ENCODE measurements around the gene ADPGK. TPM values are rescaled to one million over a fixed set of nuclear protein-coding genes. Genes with fewer than 3 reads are reported as not detected.
A peak's percentile ranks its signal among the peaks of the same experiment; 100 is the strongest.

ADPGK gene
- total and polyA plus RNA-seq, 5 experiments from 2014 or later = 70.7 to 110 (median 74.7) TPM

DNA sequence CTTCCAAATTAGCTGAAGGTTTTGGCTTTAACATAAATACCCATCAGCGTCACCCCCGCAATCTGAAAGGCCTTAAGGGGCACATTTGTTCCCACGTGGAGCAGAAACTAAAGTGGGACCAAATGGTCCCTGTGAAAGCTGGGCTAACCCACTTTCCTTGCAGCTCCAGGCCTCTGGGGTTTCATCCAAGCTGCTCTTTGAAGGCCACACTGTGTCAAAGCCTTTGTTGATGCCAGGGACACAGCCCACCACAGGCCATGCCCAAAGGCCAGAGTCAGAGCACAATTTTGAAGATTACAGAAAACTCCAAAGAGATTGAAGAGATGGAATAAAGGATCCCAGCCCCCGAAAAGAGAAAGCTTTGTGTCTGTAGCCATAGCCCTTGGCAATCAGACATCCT is 2.7 kb upstream of the ADPGK start:
- peaks cover 11 to 37% (median 27%) of the 10 kb centered on the region in 4 donors for H3K4me1 Mint-ChIP-seq
- POLR2A ChIA-PET = no interaction called here
- H3K36me3 Mint-ChIP-seq = peaks cover 0 to 5% (median 4%) of the 10 kb centered on the region in 3 donors
- DNase-seq (no peak), ATAC-seq (no peak)
- peak overlapping the region in 2 of 10 donors; percentile 58 to 65 for H3K27ac Mint-ChIP-seq
- no peak overlapping the region for H3K4me3 Mint-ChIP-seq
- no peaks in the 10 kb centered on the region for H3K9me3 Mint-ChIP-seq
- H3K27me3 Mint-ChIP-seq = no peaks in the 10 kb centered on the region

DNA sequence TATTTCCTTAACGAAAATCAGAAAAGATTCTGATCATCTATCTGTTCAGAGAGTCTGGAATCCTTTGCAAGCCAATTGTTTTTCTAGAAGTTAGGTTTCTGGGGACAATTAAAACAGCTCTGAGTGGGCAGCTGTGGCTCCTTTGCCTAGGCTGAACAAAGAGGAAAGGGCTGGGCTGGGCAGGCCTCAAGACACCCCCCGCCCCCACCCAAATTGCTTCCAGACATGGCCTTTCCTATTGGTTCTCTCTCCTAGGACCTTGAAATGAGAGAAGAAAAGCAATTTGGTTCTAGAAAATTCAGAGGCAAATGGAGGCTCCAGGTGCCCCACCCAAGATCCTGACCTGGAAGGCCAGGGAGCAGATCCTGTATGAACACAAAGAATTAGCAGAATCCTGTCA is 2.3 kb upstream of the ADPGK start:
- H3K4me3 Mint-ChIP-seq = no peak overlapping the region
- ATAC-seq (no peak), DNase-seq (no peak)
- H3K27ac Mint-ChIP-seq = peak overlapping the region in 6 of 10 donors; percentile 92 to 99 (median 98)
- H3K4me1 Mint-ChIP-seq = peaks cover 15 to 41% (median 31%) of the 10 kb centered on the region in 4 donors
- peaks cover 0 to 6% (median 5%) of the 10 kb centered on the region in 3 donors for H3K36me3 Mint-ChIP-seq
- no peaks in the 10 kb centered on the region for H3K27me3 Mint-ChIP-seq
- no peaks in the 10 kb centered on the region for H3K9me3 Mint-ChIP-seq
- POLR2A ChIA-PET = no interaction called here

DNA sequence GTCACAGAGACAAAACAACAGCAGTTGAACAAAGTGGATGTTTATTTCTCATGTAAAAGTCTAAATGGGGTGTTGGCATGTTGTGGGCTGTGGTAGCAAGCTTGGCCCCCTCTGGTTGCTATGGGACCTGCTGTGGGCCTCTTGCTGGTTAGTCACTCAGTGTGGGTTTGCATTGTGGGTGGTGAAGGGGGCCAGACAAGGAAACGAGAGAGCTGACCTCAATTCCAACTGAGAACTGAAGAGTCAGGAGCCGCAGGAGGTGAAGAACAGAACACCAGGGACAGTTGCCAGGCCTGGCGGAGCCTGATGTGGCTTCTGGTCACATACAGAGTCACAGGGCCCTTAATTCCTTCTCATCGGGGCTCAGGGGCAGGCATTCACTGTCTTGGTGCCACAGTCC is 1.9 kb upstream of the ADPGK start:
- Mint-ChIP-seq H3K27me3 (no peaks in the 10 kb centered on the region), H3K9me3 (no peaks in the 10 kb centered on the region), H3K4me3 (peak overlapping the region in 3 of 10 donors; percentile 19 to 98 (median 73)), H3K27ac (peak overlapping the region; percentile 74 to 99 (median 98)), H3K4me1 (peaks cover 17 to 45% (median 35%) of the 10 kb centered on the region in 4 donors), H3K36me3 (peaks cover 0 to 6% (median 5%) of the 10 kb centered on the region in 3 donors)
- no peak for ATAC-seq
- DNase-seq = peak in 1 of 10 donors; percentile 32
- POLR2A ChIA-PET = no interaction called here

DNA sequence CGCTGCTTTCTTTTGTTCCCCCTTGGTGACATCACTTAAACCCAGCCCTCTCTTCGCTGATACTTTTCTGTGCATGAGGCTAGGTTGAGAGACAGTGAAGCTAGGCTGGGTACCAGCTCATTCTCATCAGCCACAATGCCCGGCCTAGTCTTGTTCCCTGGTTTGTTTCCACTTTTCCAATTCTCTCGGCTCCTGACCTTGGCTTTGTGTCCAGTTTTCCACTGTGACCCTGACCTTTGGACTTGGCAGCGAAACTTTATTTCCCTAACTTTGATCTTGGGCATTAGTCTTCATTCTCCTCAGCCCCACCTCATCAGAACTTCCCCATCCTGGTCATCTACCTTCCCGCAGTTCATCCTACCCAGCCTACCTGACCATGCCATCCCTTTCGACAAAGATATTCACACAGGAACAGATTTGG is 908 bp upstream of the ADPGK start:
- H3K4me1 Mint-ChIP-seq = peaks cover 25 to 54% (median 45%) of the 10 kb centered on the region in 4 donors
- peak overlapping the region; percentile 92 to 99 (median 99) for H3K27ac Mint-ChIP-seq
- peak; percentile 32 to 43 for ATAC-seq

DNA sequence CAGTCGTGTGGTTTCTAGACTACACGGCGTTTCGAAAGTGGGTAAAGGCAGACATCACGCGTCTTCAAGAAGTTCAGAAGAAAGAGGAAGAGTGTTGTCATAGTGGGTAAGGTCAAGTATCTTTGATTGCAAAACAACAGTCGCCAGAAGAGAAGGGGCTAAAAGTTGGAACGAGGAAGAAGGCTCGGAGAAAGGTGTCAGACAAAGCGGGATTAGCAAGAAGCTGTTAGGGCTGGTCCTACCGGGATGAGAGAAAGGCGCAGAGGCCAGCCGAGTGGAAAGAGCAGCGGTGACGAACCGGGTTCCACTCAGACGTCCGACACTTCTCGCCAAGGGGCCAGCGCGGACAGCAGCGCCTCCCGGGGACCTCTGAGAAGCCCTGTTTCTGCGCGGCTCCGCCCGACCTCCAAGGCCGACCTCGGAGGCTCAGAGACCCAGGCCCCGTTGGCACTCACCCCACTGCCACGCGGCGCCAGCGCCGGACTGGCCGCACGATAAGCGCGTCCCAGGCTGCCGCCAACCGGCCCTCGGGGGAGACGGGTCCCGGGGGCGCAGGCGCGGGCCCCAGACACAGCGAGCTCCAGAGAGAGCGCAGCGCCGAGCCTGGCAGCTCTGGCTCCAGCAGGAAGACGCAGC is 436 bp downstream of the ADPGK start:
- POLR2A ChIA-PET = interaction anchor here (0.6 to 1.0 kb wide), 11 partner anchors 11 to 890 kb away, joined by 3 to 8 read pairs (median 3); partner anchors contain the start of gene HEXA
- Mint-ChIP-seq H3K4me1 (peaks cover 27 to 64% (median 56%) of the 10 kb centered on the region in 4 donors), H3K27ac (peak overlapping the region; percentile 92 to 99 (median 98)), H3K4me3 (peak overlapping the region; percentile 88 to 98 (median 96)), H3K36me3 (peaks cover 9 to 26% (median 17%) of the 10 kb centered on the region in 3 donors), H3K9me3 (no peaks in the 10 kb centered on the region), H3K27me3 (no peaks in the 10 kb centered on the region)
- DNase-seq = peak in 6 of 10 donors; percentile 20 to 62 (median 30)
- peak; percentile 24 to 26 for ATAC-seq

More for the DNA sequence above, 908 bp upstream of the ADPGK start:
- POLR2A ChIA-PET = interaction anchor here (0.5 to 1.0 kb wide), 4 partner anchors 9 to 295 kb away, joined by 3 to 8 read pairs (median 4); partner anchors contain the start of genes BBS4 and HIGD2B
- peaks cover 6 to 16% (median 11%) of the 10 kb centered on the region in 3 donors for H3K36me3 Mint-ChIP-seq
- H3K4me3 Mint-ChIP-seq = peak overlapping the region; percentile 88 to 98 (median 96)
- H3K27me3 Mint-ChIP-seq = no peaks in the 10 kb centered on the region
- DNase-seq = no peak
- H3K9me3 Mint-ChIP-seq = no peaks in the 10 kb centered on the region

DNA sequence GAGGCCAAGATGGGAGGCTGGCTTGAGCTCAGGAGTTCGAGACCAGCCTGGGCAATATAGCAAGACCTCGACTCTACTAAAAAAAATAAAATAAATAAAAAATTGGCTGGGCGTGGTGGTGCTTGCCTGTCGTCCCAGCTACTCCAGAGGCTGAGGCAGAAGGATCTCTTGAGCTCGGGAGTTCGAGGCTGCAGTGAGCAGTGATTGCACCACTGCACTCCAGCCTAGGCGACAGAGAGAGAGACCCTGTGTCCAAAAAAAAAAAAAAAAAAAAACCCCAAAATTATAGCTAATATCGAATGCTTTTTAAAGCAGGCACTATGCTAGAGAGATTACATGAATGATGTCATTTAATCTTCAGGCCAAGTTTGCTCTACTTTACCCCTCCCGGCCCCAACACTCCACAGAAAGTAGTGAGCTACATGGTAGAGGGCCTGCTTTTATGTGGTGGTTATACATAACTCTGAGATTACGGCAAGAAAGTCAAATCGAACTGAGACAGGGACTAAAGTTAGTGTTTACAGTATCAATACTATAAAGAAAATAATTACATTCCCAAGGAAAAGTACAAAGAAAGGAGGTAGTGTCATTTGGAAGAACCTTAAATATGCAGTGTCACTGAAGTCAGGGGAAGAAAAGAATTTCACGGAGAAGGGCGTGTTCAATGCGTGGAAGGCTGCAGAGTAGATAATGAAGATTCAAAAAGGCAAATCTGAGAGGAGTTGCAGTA is 1.1 kb downstream of the ADPGK start:
- H3K36me3 Mint-ChIP-seq = peaks cover 12 to 31% (median 17%) of the 10 kb centered on the region in 3 donors
- POLR2A ChIA-PET = interaction anchor here (0.6 to 1.0 kb wide), 7 partner anchors 15 to 890 kb away, joined by 3 to 8 read pairs (median 3); no protein-coding TSS in a partner anchor
- H3K4me1 Mint-ChIP-seq = peaks cover 27 to 67% (median 59%) of the 10 kb centered on the region in 4 donors
- no peak for ATAC-seq
- peak overlapping the region; percentile 92 to 99 (median 97) for H3K27ac Mint-ChIP-seq
- H3K27me3 Mint-ChIP-seq = no peaks in the 10 kb centered on the region
- H3K4me3 Mint-ChIP-seq = peak overlapping the region; percentile 88 to 98 (median 96)
- H3K9me3 Mint-ChIP-seq = no peaks in the 10 kb centered on the region
- DNase-seq = no peak

DNA sequence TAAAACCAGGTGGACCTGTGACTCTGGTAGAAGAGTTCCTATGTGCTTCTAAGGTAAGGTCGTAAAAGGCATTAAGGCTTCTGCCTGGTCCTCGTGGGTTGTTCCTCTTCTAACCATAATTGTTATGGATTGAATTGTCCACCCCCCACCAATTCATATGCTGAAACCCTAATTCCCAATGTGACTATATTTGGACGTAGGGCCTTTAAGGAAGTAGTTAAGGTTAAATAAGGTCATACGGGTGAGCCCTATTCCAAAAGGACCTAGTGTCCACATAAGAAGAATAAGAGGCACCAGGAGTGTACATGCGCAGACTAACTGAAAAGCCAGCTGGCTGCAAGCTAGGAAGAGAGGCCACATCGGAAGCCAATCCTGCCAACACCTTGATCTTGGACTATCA is 1.9 kb downstream of the ADPGK start:
- DNase-seq (no peak), ATAC-seq (no peak)
- POLR2A ChIA-PET = interaction anchor here (0.7 kb wide), 1 partner anchor 23 kb away, joined by 4 read pairs; no protein-coding TSS in a partner anchor
- Mint-ChIP-seq H3K36me3 (peaks cover 13 to 34% (median 17%) of the 10 kb centered on the region in 3 donors), H3K4me3 (peak overlapping the region; percentile 43 to 98 (median 69)), H3K27me3 (no peaks in the 10 kb centered on the region), H3K4me1 (peaks cover 27 to 73% (median 63%) of the 10 kb centered on the region in 4 donors), H3K27ac (peak overlapping the region in 8 of 10 donors; percentile 3 to 56 (median 24)), H3K9me3 (no peaks in the 10 kb centered on the region)

DNA sequence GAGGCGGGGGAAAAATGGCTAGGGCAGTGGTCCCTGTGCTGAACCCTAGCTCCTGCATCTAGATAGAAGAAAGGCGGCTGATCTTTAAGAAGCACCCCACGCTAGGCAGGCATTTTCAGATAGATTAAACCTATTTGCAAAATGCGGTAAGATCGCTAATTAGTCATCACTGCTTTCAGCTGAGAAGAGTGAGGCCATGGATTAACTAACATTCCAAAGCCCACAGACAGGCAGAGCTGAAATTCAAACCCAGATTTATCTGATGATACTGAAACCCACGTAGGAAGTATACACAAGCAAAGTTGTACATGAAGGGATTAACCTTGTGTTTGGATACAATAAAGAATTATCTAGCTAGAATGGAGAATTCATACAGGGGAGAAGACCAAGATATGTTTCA is 4.8 kb downstream of the ADPGK start:
- no peaks in the 10 kb centered on the region for H3K27me3 Mint-ChIP-seq

DNA sequence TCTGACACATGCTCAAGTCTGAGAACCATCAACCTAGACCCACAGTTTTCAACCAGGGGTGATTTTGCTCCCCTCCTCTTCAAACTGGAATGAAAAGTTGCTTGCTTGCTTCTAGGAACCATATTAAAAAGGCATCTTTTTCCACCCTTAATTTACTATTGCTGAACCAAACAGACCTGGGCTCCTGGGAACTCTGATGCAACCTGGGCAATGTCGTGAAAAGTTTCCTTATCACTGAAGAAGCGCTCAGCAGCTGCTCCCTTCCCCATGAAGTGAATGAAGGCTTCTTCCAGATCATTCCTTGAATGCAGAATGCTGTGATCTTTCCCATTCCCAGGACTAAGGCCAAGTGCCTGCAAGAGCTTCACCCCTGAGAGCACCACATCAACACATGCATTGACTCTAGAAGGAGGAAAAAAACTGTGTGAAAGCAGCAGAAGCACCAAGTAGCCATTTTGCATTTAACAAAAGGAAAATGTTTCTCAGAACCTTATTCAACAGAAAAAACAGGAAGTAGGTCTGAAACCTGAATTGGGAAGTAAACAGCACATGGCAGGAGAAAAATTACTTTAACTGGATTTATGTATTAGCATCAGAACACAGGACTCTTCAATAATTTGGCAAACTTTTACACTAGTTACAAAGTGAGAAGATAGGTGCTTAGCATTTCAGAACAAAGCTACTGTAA is 8.7 kb downstream of the ADPGK start:
- H3K27ac Mint-ChIP-seq = peak overlapping the region in 6 of 10 donors; percentile 5 to 76 (median 50)
- H3K9me3 Mint-ChIP-seq = no peaks in the 10 kb centered on the region
- peaks cover 18 to 79% (median 31%) of the 10 kb centered on the region in 3 donors for H3K36me3 Mint-ChIP-seq
- H3K4me3 Mint-ChIP-seq = peak overlapping the region in 1 of 10 donors; percentile 25
- H3K27me3 Mint-ChIP-seq = no peaks in the 10 kb centered on the region
- DNase-seq (no peak), ATAC-seq (no peak)
- H3K4me1 Mint-ChIP-seq = peaks cover 12 to 53% (median 43%) of the 10 kb centered on the region in 4 donors
- POLR2A ChIA-PET = no interaction called here

More for the DNA sequence above, 4.8 kb downstream of the ADPGK start:
- no peak for DNase-seq
- Mint-ChIP-seq H3K4me3 (peak overlapping the region in 2 of 10 donors; percentile 28 to 42), H3K4me1 (peaks cover 23 to 79% (median 63%) of the 10 kb centered on the region in 4 donors), H3K9me3 (no peaks in the 10 kb centered on the region), H3K27ac (peak overlapping the region in 1 of 10 donors; percentile 22), H3K36me3 (peaks cover 17 to 59% (median 18%) of the 10 kb centered on the region in 3 donors)
- no peak for ATAC-seq
- POLR2A ChIA-PET = interaction anchor here (0.7 kb wide), 1 partner anchor 318 kb away, joined by 3 read pairs; no protein-coding TSS in a partner anchor

DNA sequence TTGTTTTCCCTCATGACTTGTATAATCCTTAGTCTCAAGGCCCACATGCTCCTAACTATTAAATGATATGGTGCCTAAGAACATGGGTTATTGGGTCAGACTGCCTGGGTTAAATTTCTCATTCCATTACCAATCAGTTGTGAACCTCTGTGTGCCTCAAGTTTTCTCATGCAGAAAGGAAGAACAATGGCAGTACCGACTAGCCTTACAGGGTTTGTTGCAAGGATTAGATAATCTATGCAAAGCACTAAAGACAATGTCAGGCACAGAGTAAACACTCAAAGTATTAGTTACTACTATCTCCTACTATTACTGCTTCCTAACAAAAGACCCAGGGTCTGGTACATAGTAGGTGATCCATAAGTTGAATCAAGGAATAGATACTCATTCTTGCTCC is 12.2 kb downstream of the ADPGK start:
- Mint-ChIP-seq H3K9me3 (peaks cover 0 to 20% (median 14%) of the 10 kb centered on the region in 9 donors), H3K36me3 (peaks cover 24 to 90% (median 55%) of the 10 kb centered on the region in 3 donors), H3K4me3 (no peak overlapping the region), H3K27me3 (no peaks in the 10 kb centered on the region), H3K4me1 (peaks cover 9 to 27% (median 21%) of the 10 kb centered on the region in 4 donors), H3K27ac (peak overlapping the region in 1 of 10 donors; percentile 59)
- no peak for DNase-seq
- POLR2A ChIA-PET = no interaction called here
- ATAC-seq = no peak

DNA sequence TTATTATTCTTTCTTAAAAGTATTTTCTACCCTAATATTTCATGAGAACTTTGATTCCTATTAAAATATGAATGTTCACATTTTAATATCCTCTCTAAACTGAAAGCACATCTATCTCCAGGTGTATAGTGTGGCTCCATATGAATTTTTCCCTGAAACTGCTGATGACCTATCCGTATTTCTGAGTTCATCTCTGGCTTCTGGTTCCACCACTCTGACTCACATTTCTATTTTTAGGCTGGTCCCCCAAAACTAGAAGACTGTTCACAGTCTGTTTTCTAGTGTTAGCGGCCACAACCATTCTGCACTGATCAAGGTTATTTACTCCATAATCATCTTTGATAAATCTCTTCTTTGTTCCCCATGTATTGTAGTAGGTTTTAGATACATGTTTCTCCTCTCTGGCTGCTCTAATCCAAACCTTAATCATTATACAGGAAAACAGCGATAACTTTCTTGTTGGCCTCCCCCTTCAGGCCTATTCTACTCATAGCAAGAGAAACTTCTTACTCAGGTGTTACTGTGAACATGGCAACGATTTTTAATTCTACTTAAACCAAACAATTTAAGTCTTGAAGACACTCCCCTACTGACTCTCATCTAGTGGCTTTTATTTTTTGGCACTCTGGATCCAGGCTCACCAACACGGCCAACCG is 12.8 kb downstream of the ADPGK start:
- POLR2A ChIA-PET = no interaction called here
- Mint-ChIP-seq H3K27ac (peak overlapping the region in 2 of 10 donors; percentile 9 to 77), H3K4me1 (peaks cover 9 to 22% (median 19%) of the 10 kb centered on the region in 4 donors)

More for the DNA sequence above, 12.8 kb downstream of the ADPGK start:
- ATAC-seq = no peak
- peaks cover 24 to 90% (median 57%) of the 10 kb centered on the region in 3 donors for H3K36me3 Mint-ChIP-seq
- DNase-seq = no peak
- H3K9me3 Mint-ChIP-seq = peaks cover 0 to 20% (median 14%) of the 10 kb centered on the region in 9 donors
- H3K4me3 Mint-ChIP-seq = no peak overlapping the region
- no peaks in the 10 kb centered on the region for H3K27me3 Mint-ChIP-seq
